ENCODE results near the gene AVEN. TPM values are rescaled to one million over a fixed set of nuclear protein-coding genes. Genes with fewer than 3 reads are reported as not detected.
"Not testable (repeated sequence)": the region's sequence is repeated elsewhere in the genome, so short reads cannot be mapped to it uniquely, and the experiment has no call there.

Gene AVEN
- total RNA-seq, 1 donor from 2014 or later, result 13.8 TPM

DNA sequence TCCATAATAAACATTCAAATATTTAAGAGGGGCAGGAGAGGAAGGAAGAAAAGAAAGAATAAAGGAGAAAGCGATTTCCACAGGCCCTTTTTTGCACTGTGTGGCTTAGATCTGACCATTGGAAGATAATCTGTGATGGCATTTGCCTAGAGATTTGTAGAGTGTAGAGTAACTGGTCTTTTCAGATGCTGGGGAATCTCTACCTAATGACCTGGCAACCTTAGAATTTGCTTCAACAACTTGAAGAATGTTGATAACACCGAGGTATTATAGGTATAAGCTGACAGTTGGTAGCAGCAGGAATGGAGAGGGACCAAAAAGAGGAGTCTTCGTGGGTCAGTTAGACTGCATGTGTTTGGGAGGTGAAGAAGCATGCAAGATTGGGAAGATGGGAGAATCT lies 20.9 kb upstream of the AVEN start:
- TF ChIP-seq, protein P1, sequence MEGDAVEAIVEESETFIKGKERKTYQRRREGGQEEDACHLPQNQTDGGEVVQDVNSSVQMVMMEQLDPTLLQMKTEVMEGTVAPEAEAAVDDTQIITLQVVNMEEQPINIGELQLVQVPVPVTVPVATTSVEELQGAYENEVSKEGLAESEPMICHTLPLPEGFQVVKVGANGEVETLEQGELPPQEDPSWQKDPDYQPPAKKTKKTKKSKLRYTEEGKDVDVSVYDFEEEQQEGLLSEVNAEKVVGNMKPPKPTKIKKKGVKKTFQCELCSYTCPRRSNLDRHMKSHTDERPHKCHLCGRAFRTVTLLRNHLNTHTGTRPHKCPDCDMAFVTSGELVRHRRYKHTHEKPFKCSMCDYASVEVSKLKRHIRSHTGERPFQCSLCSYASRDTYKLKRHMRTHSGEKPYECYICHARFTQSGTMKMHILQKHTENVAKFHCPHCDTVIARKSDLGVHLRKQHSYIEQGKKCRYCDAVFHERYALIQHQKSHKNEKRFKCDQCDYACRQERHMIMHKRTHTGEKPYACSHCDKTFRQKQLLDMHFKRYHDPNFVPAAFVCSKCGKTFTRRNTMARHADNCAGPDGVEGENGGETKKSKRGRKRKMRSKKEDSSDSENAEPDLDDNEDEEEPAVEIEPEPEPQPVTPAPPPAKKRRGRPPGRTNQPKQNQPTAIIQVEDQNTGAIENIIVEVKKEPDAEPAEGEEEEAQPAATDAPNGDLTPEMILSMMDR (IDR thresholded peaks at IDR 0.05; ENCODE audit: partially characterized antibody, unreplicated experiment), result no peak
- peaks cover 2% of the 10 kb centered on the region for H3K27me3 Mint-ChIP-seq (ENCODE audit: unreplicated experiment)
- no peak overlapping the region for H3K27ac Mint-ChIP-seq (ENCODE audit: unreplicated experiment)
- no peaks in the 10 kb centered on the region for H3K4me1 Mint-ChIP-seq (ENCODE audit: low read depth, unreplicated experiment)
- no peaks in the 10 kb centered on the region for H3K36me3 Mint-ChIP-seq (ENCODE audit: unreplicated experiment)
- DNase-seq, result no peak
- H3K4me3 Mint-ChIP-seq (ENCODE audit: unreplicated experiment), result no peak overlapping the region
- H3K9me3 Mint-ChIP-seq (ENCODE audit: unreplicated experiment), result no peaks in the 10 kb centered on the region

DNA sequence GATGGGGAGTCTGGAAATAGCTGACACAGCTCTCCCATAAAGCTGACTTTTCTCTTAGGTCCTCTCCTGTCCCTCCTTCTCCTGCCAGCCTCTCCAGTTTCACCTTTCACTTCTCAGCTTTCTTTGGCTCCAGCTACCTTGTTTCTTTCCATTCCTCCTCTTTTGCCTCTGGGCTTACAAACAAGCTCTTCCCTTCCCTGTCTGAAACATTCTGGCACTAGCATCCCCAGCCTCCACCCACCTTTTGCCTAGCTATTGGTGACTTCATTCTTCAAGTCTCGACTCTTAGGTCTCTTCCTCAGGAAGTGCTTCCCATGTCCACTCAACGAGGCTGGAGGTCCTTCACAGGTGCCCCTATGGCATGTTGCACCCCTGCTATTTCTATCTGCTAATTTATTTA lies 20.5 kb upstream of the AVEN start:
- H3K27me3 Mint-ChIP-seq (ENCODE audit: unreplicated experiment), result peaks cover 2% of the 10 kb centered on the region
- H3K27ac Mint-ChIP-seq (ENCODE audit: unreplicated experiment), result no peak overlapping the region

DNA sequence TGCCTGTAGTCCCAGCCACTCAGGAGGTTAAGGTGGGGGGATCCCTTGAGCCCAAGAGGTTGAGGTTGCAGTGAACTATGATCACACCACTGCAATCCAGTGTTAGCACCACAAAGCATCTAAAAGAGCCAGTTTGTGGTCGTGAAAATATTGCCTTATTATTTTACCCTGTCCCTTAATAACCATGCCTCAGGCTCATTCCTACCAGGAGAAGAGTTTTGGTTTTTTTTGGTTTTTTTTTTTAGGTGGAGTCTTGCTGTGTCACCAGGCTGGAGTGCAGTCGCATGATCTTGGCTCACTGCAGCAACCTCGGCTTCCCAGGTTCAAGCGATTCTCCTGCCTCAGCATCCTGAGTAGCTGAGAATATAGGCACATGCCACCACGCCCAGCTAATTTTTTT lies 17.9 kb upstream of the AVEN start:
- Mint-ChIP-seq H3K27me3 (ENCODE audit: unreplicated experiment) (peaks cover 2% of the 10 kb centered on the region), H3K4me1 (ENCODE audit: low read depth, unreplicated experiment) (no peaks in the 10 kb centered on the region), H3K27ac (ENCODE audit: unreplicated experiment) (no peak overlapping the region), H3K4me3 (ENCODE audit: unreplicated experiment) (no peak overlapping the region), H3K36me3 (ENCODE audit: unreplicated experiment) (peaks cover 11% of the 10 kb centered on the region), H3K9me3 (ENCODE audit: unreplicated experiment) (no peaks in the 10 kb centered on the region)
- DNase-seq, result no peak
- TF ChIP-seq, protein P1 (IDR thresholded peaks at IDR 0.05; ENCODE audit: partially characterized antibody, unreplicated experiment), result no peak

More for the DNA sequence above, 20.5 kb upstream of the AVEN start:
- H3K9me3 Mint-ChIP-seq (ENCODE audit: unreplicated experiment), result no peaks in the 10 kb centered on the region
- TF ChIP-seq, protein P1 (IDR thresholded peaks at IDR 0.05; ENCODE audit: partially characterized antibody, unreplicated experiment), result no peak
- no peaks in the 10 kb centered on the region for H3K4me1 Mint-ChIP-seq (ENCODE audit: low read depth, unreplicated experiment)
- H3K36me3 Mint-ChIP-seq (ENCODE audit: unreplicated experiment), result no peaks in the 10 kb centered on the region
- no peak overlapping the region for H3K4me3 Mint-ChIP-seq (ENCODE audit: unreplicated experiment)
- no peak for DNase-seq

DNA sequence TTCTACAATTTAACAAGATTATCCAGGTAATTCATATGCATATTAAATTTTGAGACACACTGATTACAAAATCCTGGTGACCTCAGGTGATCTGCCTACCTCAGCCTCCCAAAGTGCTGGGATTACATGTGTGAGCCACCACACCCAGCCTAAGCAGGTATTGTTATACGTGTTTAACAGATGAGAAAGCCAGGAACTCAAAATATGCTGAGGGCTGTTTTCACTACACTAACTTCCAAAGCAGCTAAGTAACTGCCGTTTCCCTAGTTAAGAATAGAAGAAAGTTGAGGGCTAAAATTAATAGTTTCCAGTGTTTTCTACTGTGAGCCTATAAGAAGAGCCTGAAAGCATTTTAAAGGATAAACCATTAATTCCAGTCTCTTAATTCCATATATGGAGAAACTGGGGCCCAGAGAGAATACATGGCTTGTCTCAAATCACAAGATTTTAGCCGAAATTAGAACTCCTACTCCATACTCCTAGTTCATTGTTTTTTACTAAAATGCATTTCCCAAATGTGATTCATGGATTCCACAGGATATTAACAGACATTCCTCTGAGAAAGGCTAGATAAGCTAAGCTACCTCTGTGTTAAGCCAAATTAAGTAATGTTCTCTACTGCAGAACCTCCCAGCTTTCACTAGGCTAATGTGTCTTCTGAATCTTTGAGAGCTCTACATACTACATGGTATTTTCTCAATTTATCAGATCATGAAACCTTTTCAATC lies 17.0 kb upstream of the AVEN start:
- TF ChIP-seq, protein P1 (IDR thresholded peaks at IDR 0.05; ENCODE audit: partially characterized antibody, unreplicated experiment), result no peak

DNA sequence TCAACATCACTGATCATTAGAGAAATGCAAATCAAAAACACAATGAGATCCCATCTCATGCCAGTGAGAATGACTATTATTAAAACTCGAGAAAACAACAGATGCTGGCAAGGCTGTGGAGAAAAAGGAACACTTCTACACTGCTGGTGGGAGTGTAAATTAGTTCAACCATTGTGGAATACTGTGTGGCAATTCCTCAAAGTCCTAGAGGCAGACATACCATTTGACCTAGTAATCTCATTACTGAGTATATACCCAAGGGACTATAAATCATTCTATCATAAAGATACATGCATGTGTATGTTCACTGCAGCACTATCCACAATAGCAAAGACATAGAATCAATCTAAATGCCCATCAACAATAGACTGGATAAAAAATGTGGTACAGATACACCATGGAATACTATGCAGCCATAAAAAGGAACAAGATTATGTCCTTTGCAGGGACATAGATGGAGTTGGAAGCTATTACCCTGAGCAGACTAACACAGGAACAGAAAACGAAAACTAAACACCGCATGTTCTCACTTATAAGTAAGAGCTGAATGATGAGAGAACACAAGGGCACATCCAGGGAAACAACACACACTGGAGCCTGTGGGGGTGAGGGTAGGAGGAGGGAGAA lies 15.2 kb upstream of the AVEN start:
- no peak overlapping the region for H3K4me3 Mint-ChIP-seq (ENCODE audit: unreplicated experiment)
- H3K27ac Mint-ChIP-seq (ENCODE audit: unreplicated experiment), result no peak overlapping the region
- peaks cover 28% of the 10 kb centered on the region for H3K36me3 Mint-ChIP-seq (ENCODE audit: unreplicated experiment)
- peaks cover 7% of the 10 kb centered on the region for H3K9me3 Mint-ChIP-seq (ENCODE audit: unreplicated experiment)
- H3K4me1 Mint-ChIP-seq (ENCODE audit: low read depth, unreplicated experiment), result no peaks in the 10 kb centered on the region
- DNase-seq, result no peak
- TF ChIP-seq, protein P1 (IDR thresholded peaks at IDR 0.05; ENCODE audit: partially characterized antibody, unreplicated experiment), result no peak
- H3K27me3 Mint-ChIP-seq (ENCODE audit: unreplicated experiment), result no peaks in the 10 kb centered on the region

More for the DNA sequence above, 17.0 kb upstream of the AVEN start:
- Mint-ChIP-seq H3K27me3 (ENCODE audit: unreplicated experiment) (peaks cover 2% of the 10 kb centered on the region), H3K27ac (ENCODE audit: unreplicated experiment) (no peak overlapping the region), H3K9me3 (ENCODE audit: unreplicated experiment) (peaks cover 3% of the 10 kb centered on the region), H3K36me3 (ENCODE audit: unreplicated experiment) (peaks cover 15% of the 10 kb centered on the region), H3K4me1 (ENCODE audit: low read depth, unreplicated experiment) (no peaks in the 10 kb centered on the region), H3K4me3 (ENCODE audit: unreplicated experiment) (no peak overlapping the region)
- DNase-seq, result no peak

DNA sequence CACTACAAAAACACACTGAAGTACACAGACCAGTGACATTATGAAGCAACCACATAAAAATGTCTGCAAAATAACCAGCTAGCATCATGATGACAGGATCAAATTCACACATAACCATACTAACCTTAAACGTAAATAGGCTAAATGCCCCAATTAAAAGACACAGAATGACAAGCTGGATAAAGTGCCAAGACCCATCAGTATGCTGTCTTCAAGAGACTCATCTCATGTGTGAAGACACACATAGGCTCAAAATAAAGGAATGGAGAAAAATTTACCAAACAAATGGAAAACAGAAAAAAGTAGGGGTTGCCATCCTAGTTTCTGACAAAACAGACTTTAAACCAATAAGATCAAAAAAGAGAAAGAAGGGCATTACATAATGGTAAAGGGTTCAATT lies 11.4 kb upstream of the AVEN start:
- not testable (repeated sequence) for H3K27ac Mint-ChIP-seq (ENCODE audit: unreplicated experiment); H3K9me3 Mint-ChIP-seq (ENCODE audit: unreplicated experiment); H3K4me1 Mint-ChIP-seq (ENCODE audit: low read depth, unreplicated experiment)

More for the DNA sequence above, 11.4 kb upstream of the AVEN start:
- H3K27me3 Mint-ChIP-seq (ENCODE audit: unreplicated experiment); DNase-seq; H3K4me3 Mint-ChIP-seq (ENCODE audit: unreplicated experiment): not testable (repeated sequence)
- peaks cover 30% of the 10 kb centered on the region for H3K36me3 Mint-ChIP-seq (ENCODE audit: unreplicated experiment)
